WTC11 (cell line): ENCODE results near the gene KIAA1671.

Experiments used
- ATF3 ChIP-seq: sonication (generic); formaldehyde crosslinking; conservative IDR thresholded peaks from 2 replicates; pipeline ENCODE4 v1.8.1; 2022; ENCODE audit warnings: mild to moderate bottlenecking, missing genetic modification reagents
- CTCF ChIP-seq: fragments of 200-600 bp; IDR thresholded peaks from 2 replicates; pipeline ENCODE4 v1.8.0; 2022; ENCODE audit warnings: antibody characterized with exemption
- E2F4 ChIP-seq: sonication (generic); formaldehyde crosslinking; IDR thresholded peaks from 2 replicates; pipeline ENCODE4 v1.8.1; 2022; ENCODE audit warnings: low read depth, mild to moderate bottlenecking, moderate library complexity, missing genetic modification reagents, borderline replicate concordance
- GABPB1 ChIP-seq: sonication (generic); formaldehyde crosslinking; IDR thresholded peaks from 2 replicates; pipeline ENCODE4 v1.8.1; 2023; ENCODE audit warnings: mild to moderate bottlenecking, missing genetic modification reagents
- IRF2 ChIP-seq: sonication (generic); formaldehyde crosslinking; IDR thresholded peaks from 2 replicates; pipeline ENCODE4 v1.8.0; 2022; ENCODE audit warnings: low read depth, missing genetic modification reagents, borderline replicate concordance
- MLX ChIP-seq: sonication (generic); formaldehyde crosslinking; IDR thresholded peaks from 2 replicates; pipeline ENCODE4 v1.8.1; 2023; ENCODE audit warnings: mild to moderate bottlenecking, missing genetic modification reagents, moderate library complexity
- NR2C2 ChIP-seq: sonication (generic); formaldehyde crosslinking; IDR thresholded peaks from 2 replicates; pipeline ENCODE4 v1.8.0; 2022; ENCODE audit warnings: mild to moderate bottlenecking, missing genetic modification reagents
- NR3C1 ChIP-seq: sonication (generic); formaldehyde crosslinking; conservative IDR thresholded peaks from 2 replicates; pipeline ENCODE4 v1.8.1; 2023; ENCODE audit warnings: low read depth, mild to moderate bottlenecking, missing genetic modification reagents
- PRDM15 ChIP-seq: sonication (generic); formaldehyde crosslinking; IDR thresholded peaks from 2 replicates; pipeline ENCODE4 v1.8.0; 2022; ENCODE audit warnings: missing genetic modification reagents
- USF2 ChIP-seq: sonication (generic); formaldehyde crosslinking; IDR thresholded peaks from 2 replicates; pipeline ENCODE4 v1.8.1; 2023; ENCODE audit warnings: mild to moderate bottlenecking, missing genetic modification reagents, moderate library complexity

GRCh38 chr22:25139062-25139461 is 186.5 kb downstream of the KIAA1671 start:
- TF ChIP-seq CTCF (no peak), NR2C2 (CRISPR knock-in tag) (no peak), IRF2 (no peak), USF2 (CRISPR knock-in tag) (no peak), PRDM15 (no peak), NR3C1 (no peak), E2F4 (CRISPR knock-in tag) (no peak), GABPB1 (CRISPR knock-in tag) (no peak), MLX (no peak), ATF3 (CRISPR knock-in tag) (no peak)
